Neuronal stem cell (in vitro differentiated cells): ENCODE data around the gene MSANTD2.

Experiments
- DNase-seq: peaks from one replicate; pipeline ENCODE4 v3.0.0-alpha.2; 2013; ENCODE audit warnings: low spot score
- H2AFZ ChIP-seq: one replicate; pipeline ENCODE4 v1.6.1; 2013; ENCODE audit warnings: mild to moderate bottlenecking, low read length, inconsistent platforms
- H2AK5ac ChIP-seq: 2 replicates; pipeline ENCODE4 v1.6.1; 2013; ENCODE audit warnings: low read depth, mild to moderate bottlenecking, inconsistent platforms, low read length, moderate library complexity, mixed read lengths
- H2BK120ac ChIP-seq: 2 replicates; pipeline ENCODE4 v1.6.1; 2013; ENCODE audit warnings: low read depth, mild to moderate bottlenecking, inconsistent platforms, low read length, moderate library complexity, mixed read lengths
- H2BK12ac ChIP-seq: one replicate; pipeline ENCODE4 v1.6.1; 2013; ENCODE audit warnings: low read length, inconsistent platforms
- H2BK15ac ChIP-seq: 2 replicates; pipeline ENCODE4 v1.6.1; 2013; ENCODE audit warnings: mild to moderate bottlenecking, low read length, inconsistent platforms, mixed read lengths
- H2BK5ac ChIP-seq: one replicate; pipeline ENCODE4 v1.6.1; 2013; ENCODE audit warnings: inconsistent platforms, mild to moderate bottlenecking, low read length, moderate library complexity
- H3K14ac ChIP-seq: one replicate; pipeline ENCODE4 v1.6.1; 2013; ENCODE audit warnings: low read length, inconsistent platforms
- H3K18ac ChIP-seq: 2 replicates; pipeline ENCODE4 v1.6.1; 2013; ENCODE audit warnings: low read length, inconsistent platforms
- H3K23ac ChIP-seq: 2 replicates; pipeline ENCODE4 v1.6.1; 2013; ENCODE audit warnings: low read depth, mild to moderate bottlenecking, mixed read lengths, low read length, inconsistent platforms; ENCODE audit not compliant: poor library complexity
- H3K27ac ChIP-seq: replicated peaks from 3 replicates; pipeline ENCODE4 v1.5.1; 2013; ENCODE audit warnings: low read length, inconsistent platforms
- H3K27me3 ChIP-seq, 3 experiments: 2 replicates each; pipeline ENCODE4 v1.6.1; 2013; ENCODE audit warnings: low read length in 3 of 3, mild to moderate bottlenecking in 2 of 3, inconsistent platforms in 1 of 3, low read depth in 1 of 3, mixed read lengths in 1 of 3, moderate library complexity in 1 of 3; ENCODE audit not compliant: control insufficient read depth in 3 of 3, insufficient read depth in 3 of 3
- H3K36me3 ChIP-seq, 2 donors: replicated peaks in 1 of 2; 2 replicates each; pipeline ENCODE4 v1.6.1; 2013; ENCODE audit warnings: low read length in 2 of 2; ENCODE audit not compliant: control insufficient read depth in 2 of 2, insufficient read depth in 2 of 2
- H3K4ac ChIP-seq: 2 replicates; pipeline ENCODE4 v1.6.1; 2013; ENCODE audit warnings: inconsistent platforms, mild to moderate bottlenecking, low read length, moderate library complexity
- H3K4me1 ChIP-seq, 2 donors: 1 replicate in 1 of 2; 2 replicates in 1 of 2; pipeline ENCODE4 v1.6.1; 2013; ENCODE audit warnings: low read length in 2 of 2, low read depth in 1 of 2; ENCODE audit not compliant: control insufficient read depth in 2 of 2, insufficient read depth in 1 of 2
- H3K4me2 ChIP-seq: one replicate; pipeline ENCODE4 v1.6.1; 2013; ENCODE audit warnings: mild to moderate bottlenecking, low read length, inconsistent platforms; ENCODE audit not compliant: insufficient read depth, poor library complexity, severe bottlenecking
- H3K4me3 ChIP-seq, 2 donors: 2 replicates each; pipeline ENCODE4 v1.5.1; 2013; ENCODE audit warnings: low read length in 2 of 2, mild to moderate bottlenecking in 2 of 2, inconsistent platforms in 1 of 2, moderate library complexity in 1 of 2
- H3K79me1 ChIP-seq: one replicate; pipeline ENCODE4 v1.6.1; 2013; ENCODE audit warnings: low read depth, mild to moderate bottlenecking, inconsistent platforms, low read length, moderate library complexity
- H3K9ac ChIP-seq: one replicate; pipeline ENCODE4 v1.6.1; 2013; ENCODE audit warnings: mild to moderate bottlenecking, low read depth, low read length, inconsistent platforms; ENCODE audit not compliant: poor library complexity
- H3K9me3 ChIP-seq, 2 donors: replicated peaks in 1 of 2; 2 replicates each; pipeline versions ENCODE3 to v1.6.1; 2013; ENCODE audit warnings: low read length in 2 of 2, mild to moderate bottlenecking in 2 of 2, inconsistent platforms in 1 of 2, low read depth in 1 of 2, mixed read lengths in 1 of 2, moderate library complexity in 1 of 2; ENCODE audit not compliant: control insufficient read depth in 2 of 2, insufficient read depth in 1 of 2
- H4K8ac ChIP-seq: one replicate; pipeline ENCODE4 v1.6.1; 2013; ENCODE audit warnings: low read depth, mild to moderate bottlenecking, inconsistent platforms, low read length, moderate library complexity
- H4K91ac ChIP-seq: one replicate; pipeline ENCODE4 v1.6.1; 2013; ENCODE audit warnings: low read length, low read depth, mild to moderate bottlenecking, inconsistent platforms; ENCODE audit not compliant: poor library complexity
- WGBS, 2 donors: extraction: QIAGEN DNeasy Blood & Tissue Kit; methylation state at CpG; one replicate each; pipeline ENCODE4 v1.1.7; 2013; ENCODE audit warnings: missing lambda C conversion rate in 2 of 2, mixed read lengths in 1 of 2; ENCODE audit not compliant: insufficient read length in 2 of 2, insufficient replicate concordance in 1 of 2; ENCODE audit errors: extremely low coverage in 2 of 2; 5-methylcytosine and 5-hydroxymethylcytosine counted together

MSANTD2 gene

GRCh38 chr11:124751391-124751740, 48.8 kb downstream of the MSANTD2 start:
- H3K27me3 ChIP-seq: peaks cover 0 to 88% (median 57%) of the 10 kb centered on the region in 3 experiments
- no CpG with 5 or more reads among the region's 11 CpGs for WGBS, 2 donors
- DNase-seq: no peak

GRCh38 chr11:124749912-124750311, 50.3 kb downstream of the MSANTD2 start:
- Histone ChIP-seq H2BK120ac (no peak overlapping the region), H2AFZ (no peak overlapping the region), H3K9me3 (peaks cover 2 to 12% of the 10 kb centered on the region in 2 donors), H3K36me3 (peaks cover 0 to 17% of the 10 kb centered on the region in 2 donors), H2BK15ac (no peak overlapping the region), H4K91ac (no peak overlapping the region), H3K4me3 (no peak overlapping the region), H3K9ac (no peak overlapping the region), H2BK12ac (no peak overlapping the region), H3K23ac (no peak overlapping the region), H3K14ac (no peak overlapping the region), H3K18ac (no peak overlapping the region), H3K4ac (no peak overlapping the region), H3K4me2 (no peak overlapping the region), H2BK5ac (no peak overlapping the region), H3K27me3 (peaks cover 0 to 96% (median 67%) of the 10 kb centered on the region in 3 experiments), H3K27ac (no peak overlapping the region), H3K79me1 (no peaks in the 10 kb centered on the region), H2AK5ac (no peak overlapping the region), H3K4me1 (peaks cover 7 to 19% of the 10 kb centered on the region in 2 donors), H4K8ac (no peak overlapping the region)
- DNase-seq: no peak
- WGBS, 2 donors: no CpG with 5 or more reads among the region's 1 CpG

More at GRCh38 chr11:124751391-124751740, 48.8 kb downstream of the MSANTD2 start:
- Histone ChIP-seq H4K8ac (peak overlapping the region; percentile 45), H3K4me2 (no peak overlapping the region), H3K27ac (no peak overlapping the region), H3K23ac (peak overlapping the region; percentile 29), H4K91ac (no peak overlapping the region), H2BK12ac (no peak overlapping the region), H2AK5ac (no peak overlapping the region), H3K9ac (no peak overlapping the region), H3K4ac (no peak overlapping the region), H2BK15ac (no peak overlapping the region), H3K14ac (peak overlapping the region; percentile 49), H3K79me1 (no peaks in the 10 kb centered on the region), H3K36me3 (peaks cover 0 to 9% of the 10 kb centered on the region in 2 donors), H2BK120ac (no peak overlapping the region), H3K9me3 (peaks cover under 1 to 9% of the 10 kb centered on the region in 2 donors), H3K4me3 (no peak overlapping the region), H3K4me1 (peaks cover 9 to 15% of the 10 kb centered on the region in 2 donors), H2AFZ (no peak overlapping the region), H2BK5ac (no peak overlapping the region), H3K18ac (no peak overlapping the region)

- Histone ChIP-seq H3K4me2 (no peak overlapping the region), H3K9me3 (peaks cover 2 to 12% of the 10 kb centered on the region in 2 donors), H3K23ac (peak overlapping the region; percentile 56), H3K27ac (no peak overlapping the region), H4K91ac (no peak overlapping the region), H2AK5ac (peak overlapping the region; percentile 48), H3K18ac (peak overlapping the region; percentile 56), H3K27me3 (peaks cover 0 to 100% (median 71%) of the 10 kb centered on the region in 3 experiments), H2AFZ (no peak overlapping the region), H2BK12ac (peak overlapping the region; percentile 68), H2BK15ac (peak overlapping the region; percentile 39), H3K79me1 (no peaks in the 10 kb centered on the region), H3K4me1 (peaks cover 0 to 12% of the 10 kb centered on the region in 2 donors), H3K36me3 (peaks cover 0 to 17% of the 10 kb centered on the region in 2 donors), H3K9ac (no peak overlapping the region), H3K4me3 (peak overlapping the region in 1 of 2 donors; percentile 53), H3K4ac (no peak overlapping the region), H2BK120ac (no peak overlapping the region), H2BK5ac (no peak overlapping the region), H3K14ac (peak overlapping the region; percentile 26), H4K8ac (no peak overlapping the region)
- no peak for DNase-seq
- WGBS, 2 donors: no CpG with 5 or more reads among the region's 12 CpGs
Measured at GRCh38 chr11:124748481-124749343, 51.5 kb downstream of the MSANTD2 start.

- DNase-seq: no peak
- Histone ChIP-seq H3K27me3 (peaks cover 0 to 100% (median 72%) of the 10 kb centered on the region in 3 experiments), H3K9ac (no peak overlapping the region), H2BK5ac (no peak overlapping the region), H2BK120ac (no peak overlapping the region), H4K91ac (no peak overlapping the region), H3K4ac (no peak overlapping the region), H2AFZ (no peak overlapping the region), H2BK12ac (no peak overlapping the region), H3K36me3 (peaks cover 0 to 20% of the 10 kb centered on the region in 2 donors), H3K4me3 (no peak overlapping the region), H3K27ac (no peak overlapping the region), H3K4me1 (peaks cover 0 to 12% of the 10 kb centered on the region in 2 donors), H4K8ac (no peak overlapping the region), H3K18ac (peak overlapping the region; percentile 61), H2AK5ac (peak overlapping the region; percentile 48), H3K9me3 (peaks cover 2 to 13% of the 10 kb centered on the region in 2 donors), H3K23ac (peak overlapping the region; percentile 56), H3K4me2 (no peak overlapping the region), H3K14ac (peak overlapping the region; percentile 26), H2BK15ac (peak overlapping the region; percentile 39), H3K79me1 (no peaks in the 10 kb centered on the region)
- WGBS, 2 donors: no CpG with 5 or more reads among the region's 7 CpGs
Measured at GRCh38 chr11:124748100-124748418, 52.1 kb downstream of the MSANTD2 start.
